GM21825 (cell line): ENCODE measurements around the gene XRCC5.
"Not testable (repeated sequence)": the region's sequence is repeated elsewhere in the genome, so short reads cannot be mapped to it uniquely, and the experiment has no call there.

ENCODE experiments used
- ATAC-seq: cut with Tn5 transposase; IDR thresholded peaks from one replicate; pipeline ENCODE4 v1.9.1; 2021; ENCODE audit warnings: mild to moderate bottlenecking, moderate library complexity; ENCODE audit not compliant: unreplicated experiment

Gene XRCC5

DNA sequence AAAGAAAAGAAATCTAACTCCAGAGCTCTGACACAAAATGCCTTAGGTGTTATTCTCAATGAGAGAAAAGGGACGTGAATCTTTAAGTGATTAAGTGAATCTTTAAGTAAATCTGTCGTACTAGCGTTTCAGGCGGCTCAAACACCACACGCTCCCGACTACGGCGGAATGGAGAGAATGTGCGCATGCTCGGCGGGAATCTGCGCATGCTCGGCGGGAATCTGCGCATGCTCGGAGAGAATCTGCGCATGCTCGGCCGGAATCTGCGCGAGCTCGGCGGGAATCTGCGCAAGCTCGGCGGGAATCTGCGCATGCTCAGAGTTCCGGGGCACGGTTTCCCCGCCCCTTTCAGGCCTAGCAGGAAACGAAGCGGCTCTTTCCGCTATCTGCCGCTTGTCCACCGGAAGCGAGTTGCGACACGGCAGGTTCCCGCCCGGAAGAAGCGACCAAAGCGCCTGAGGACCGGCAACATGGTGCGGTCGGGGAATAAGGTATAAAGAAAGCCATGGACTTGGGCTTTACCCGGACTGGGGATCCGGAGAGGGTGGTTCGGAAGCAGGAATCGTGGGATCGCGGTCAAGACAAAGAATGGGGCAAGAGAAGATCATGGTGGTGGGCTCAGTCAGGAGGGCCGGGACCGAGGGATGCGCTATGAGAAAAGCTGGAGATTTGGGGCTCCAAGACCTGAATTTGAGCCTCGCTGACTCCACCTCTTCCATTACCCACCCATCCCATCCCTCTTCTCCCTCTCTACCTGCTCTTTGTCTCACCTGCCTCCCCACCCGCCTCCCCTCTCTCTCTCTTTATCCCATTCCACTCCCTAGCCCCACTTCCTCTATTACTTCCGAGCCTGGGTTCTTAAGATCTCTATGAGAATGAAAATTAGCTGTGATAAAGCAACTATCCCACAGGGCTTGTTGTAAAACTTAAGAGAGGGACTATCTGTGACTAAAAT, at the start of gene XRCC5:
Gene XRCC5 (plus strand): TSS at position 382 of the 955 bp plus-strand sequence. CDS start 89 bp downstream, at position 471.
- peak; percentile 55 for ATAC-seq

DNA sequence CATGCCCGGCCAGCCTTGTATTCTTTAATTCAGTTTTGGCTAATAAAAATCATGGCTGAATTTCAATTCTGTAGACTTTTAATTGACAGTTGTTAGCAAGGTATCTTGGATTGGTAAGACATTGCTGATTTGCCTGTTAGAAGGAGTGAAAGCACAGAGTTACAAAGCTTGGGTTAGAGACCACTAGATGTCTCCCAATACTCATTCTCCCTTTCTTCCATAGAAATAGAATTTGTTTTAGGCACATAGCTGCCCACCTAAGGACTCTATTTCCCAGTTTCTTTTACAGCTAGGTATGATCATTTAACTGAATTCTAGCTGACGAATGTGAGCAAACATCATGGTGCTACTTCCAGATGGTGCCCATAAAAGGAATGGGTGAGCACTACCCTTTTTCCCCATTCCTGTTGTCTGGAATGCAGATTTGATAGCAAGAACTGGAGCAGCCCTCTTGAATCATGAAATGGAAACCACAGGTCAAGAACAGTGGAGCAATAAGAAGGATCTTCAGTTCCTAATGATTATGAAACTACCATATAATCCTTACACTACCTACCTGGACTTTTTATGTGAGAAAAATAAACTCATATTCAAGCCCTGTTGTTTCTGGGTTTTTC, 45.0 kb upstream of the XRCC5 start:
- no peak for ATAC-seq

DNA sequence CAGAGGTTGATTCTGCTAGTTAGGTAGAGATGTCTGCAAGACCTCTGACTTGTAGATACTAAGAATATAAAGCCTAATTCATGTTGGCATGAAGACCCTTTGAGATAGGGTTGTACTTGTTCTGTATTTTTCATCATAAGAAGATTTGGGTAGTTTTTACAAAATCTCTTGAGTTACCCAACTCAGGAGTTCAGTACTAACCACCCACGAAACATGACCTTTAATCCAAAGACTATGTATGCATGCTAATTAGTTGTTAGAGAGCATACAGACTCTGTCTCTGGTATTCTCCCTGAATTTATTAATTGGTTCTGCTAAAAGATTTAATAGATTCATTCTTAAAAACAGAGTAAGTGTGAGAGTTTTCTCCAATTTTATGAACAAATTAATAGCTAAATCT, 44.5 kb upstream of the XRCC5 start:
- no peak for ATAC-seq

DNA sequence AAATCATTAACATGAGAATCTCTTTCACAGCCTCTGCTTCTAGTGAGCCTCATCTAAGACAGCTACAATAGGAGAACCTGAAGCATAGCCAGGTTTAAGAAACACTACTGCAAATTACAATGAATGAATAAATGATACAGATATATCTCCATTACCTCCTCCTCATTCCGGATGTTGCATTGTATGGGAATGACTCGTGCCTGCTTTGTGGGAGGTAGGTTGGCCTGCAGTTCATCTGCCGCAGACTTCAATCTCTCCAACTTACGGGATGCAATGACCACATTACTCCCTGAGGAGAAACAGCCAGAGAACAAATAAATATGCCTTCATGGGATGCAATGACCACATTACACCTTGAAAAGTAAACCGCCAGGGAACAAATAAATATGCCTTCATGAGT, 42.9 kb upstream of the XRCC5 start:
- ATAC-seq, result no peak

DNA sequence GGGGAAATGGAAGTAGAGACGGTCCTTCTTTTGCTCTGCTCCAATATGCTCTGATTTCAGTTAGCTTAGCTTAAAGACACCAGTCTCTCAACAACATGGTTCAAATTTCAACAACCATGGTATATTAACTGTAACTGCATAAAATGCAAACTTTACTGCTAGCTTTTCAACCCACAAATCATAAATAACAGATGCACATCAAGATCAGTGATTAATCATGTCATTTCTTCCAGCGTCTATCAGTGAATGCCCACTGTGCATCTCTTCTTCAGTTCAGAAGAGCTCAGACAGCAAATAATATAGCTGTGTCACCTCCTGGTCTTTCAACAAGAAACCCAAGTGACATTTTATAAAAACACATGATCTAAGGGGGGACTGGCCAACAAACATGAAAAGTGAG, 40.1 kb upstream of the XRCC5 start:
- no peak for ATAC-seq

- no peak for ATAC-seq
Measured at GRCh38 chr2:216070195-216070594, 39.0 kb upstream of the XRCC5 start.

- ATAC-seq, result no peak
Measured at GRCh38 chr2:216071111-216071851, 37.9 kb upstream of the XRCC5 start.

- ATAC-seq, result no peak
Measured at GRCh38 chr2:216072473-216072872, 36.7 kb upstream of the XRCC5 start.

DNA sequence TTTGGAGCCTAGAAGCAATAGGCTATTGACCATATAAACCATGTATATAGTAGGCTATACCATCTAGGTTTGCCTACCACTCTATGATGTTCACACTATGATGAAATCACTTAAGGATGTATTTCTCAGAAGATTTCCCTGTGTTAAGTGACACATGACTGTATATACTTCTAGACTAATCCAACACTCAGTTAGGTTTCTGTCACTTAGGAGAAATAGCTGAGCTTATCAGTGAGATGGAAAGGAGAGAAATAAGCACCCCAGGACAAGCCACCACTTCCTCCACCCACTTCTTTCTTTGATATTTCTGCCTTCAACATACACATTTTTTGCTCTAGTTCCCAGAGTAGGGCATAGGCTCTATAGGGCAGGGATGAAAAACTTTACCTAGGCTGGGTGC, 35.4 kb upstream of the XRCC5 start:
- ATAC-seq, result no peak

GRCh38 chr2:216074380-216074779, 34.8 kb upstream of the XRCC5 start:
- ATAC-seq, result no peak

DNA sequence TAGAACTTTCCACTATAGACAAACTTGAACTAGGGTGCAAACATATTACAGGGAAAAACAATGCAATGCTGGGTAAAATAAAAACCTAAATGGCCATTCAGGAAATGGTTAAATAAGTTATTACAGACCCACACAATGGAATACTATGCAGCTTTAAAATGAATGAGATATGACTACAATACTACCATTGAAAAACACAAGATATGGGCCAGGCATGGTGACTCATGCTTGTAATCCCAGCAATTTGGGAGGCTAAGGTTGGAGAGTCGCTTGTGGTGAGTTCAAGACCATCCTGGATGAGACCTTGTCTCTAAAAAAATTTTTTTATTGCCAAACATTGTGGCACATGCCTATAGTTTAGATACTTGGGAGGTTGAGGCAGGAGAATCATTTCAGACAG, 34.4 kb upstream of the XRCC5 start:
- no peak for ATAC-seq

DNA sequence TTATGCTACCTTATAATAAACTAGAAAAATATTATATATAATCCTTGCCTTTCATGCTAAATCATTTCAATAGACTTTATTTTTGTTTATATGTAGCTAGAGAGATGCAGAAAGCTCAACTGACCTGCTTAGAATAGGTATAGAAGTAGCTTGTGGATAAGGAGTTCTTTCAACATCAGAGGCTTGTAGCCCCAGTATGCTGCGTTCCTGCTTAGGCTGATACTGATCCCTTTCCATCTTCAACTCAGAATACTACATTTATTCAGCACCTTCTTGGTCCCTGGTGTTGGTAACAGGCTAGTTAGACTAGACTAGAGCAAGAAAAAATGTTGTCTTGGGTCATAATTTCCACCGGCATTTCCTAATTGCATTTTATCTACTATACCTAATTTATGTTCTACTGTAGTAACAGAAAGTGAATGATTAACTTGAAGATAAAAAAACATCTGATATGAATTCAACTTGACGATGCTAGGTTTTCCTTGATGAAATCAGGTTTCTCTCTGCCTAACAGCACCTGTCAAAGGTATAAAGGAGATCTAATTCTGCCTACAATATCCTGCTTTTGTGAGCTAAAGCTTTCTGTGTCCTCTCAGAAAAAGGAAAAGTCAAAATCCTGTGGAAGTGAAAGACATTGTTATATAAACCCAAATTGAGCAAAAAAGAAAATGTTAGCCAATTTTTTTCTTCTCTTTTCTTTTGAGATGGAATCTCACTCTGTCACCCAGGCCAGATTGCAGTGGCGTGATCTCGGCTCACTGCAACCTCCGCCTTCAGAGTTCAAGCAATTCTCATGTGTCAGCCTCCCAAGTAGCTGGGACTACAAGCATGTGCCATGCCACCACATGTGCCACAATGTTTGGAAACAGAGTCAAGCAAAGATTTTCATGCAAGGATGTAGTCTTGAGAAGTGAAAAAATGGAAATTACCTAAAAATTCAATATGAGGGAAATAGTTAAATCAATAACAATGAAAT, 33.4 kb upstream of the XRCC5 start:
- no peak for ATAC-seq

DNA sequence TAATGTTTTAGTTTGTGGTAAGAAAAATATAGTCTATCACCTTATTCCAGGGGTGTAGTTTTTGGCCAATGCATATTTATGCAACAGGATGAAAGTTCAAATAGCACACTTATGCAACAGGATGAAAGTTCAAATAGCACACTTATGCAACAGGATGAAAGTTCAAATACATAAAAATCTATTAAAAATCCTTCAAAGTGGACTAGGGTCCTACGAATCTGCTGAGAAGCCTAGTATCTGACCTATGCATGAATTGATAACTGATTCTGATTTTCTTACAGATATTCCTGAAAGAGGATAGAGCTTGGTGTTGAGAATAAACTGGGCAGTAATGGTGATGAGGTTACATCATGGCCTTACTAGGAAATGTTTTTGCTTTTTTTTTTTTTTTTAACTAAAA, 30.4 kb upstream of the XRCC5 start:
- ATAC-seq, result no peak

- not testable (repeated sequence) for ATAC-seq
Measured at GRCh38 chr2:216080048-216080447, 29.1 kb upstream of the XRCC5 start.

- no peak for ATAC-seq
Measured at GRCh38 chr2:216081012-216081411, 28.1 kb upstream of the XRCC5 start.

DNA sequence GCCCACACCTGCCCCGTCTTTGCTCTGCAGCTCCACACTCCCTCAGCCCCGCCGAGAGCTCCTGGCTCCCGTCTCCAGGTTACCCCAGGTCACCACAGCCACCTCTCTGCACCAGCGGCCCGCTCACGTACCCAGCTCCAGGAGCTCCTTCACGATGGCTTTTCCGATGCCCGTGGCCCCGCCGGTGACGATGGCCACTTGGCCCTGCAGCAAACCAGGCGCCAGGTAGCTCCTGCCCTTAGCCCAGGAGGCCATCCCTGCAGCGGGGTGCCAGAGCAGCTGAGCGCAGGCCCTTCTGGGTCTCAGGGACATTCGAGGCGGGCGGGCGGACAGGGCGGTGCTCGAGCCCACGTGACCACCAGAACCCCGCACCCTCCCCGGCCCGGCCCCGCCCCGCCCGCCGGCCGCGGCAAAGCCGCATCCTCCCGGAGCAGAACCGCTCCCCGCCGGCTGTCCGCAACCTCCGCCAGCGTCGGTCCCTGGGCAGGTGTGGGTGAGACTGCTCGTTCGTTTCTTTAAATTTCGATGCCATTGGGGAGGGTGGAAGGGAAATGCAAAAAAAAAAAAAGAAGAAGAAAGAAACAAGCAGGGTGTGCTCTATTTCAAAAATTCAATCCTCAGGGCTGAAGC, 27.5 kb upstream of the XRCC5 start, which contains the start of the genes PECR and TMEM169:
Gene PECR (minus strand): TSS at position 323 of the 630 bp plus-strand sequence. CDS start 68 bp downstream, at position 255.
Gene TMEM169 (plus strand): TSS at position 433 of the 630 bp plus-strand sequence. CDS start 14,045 bp downstream, outside the sequence.
- ATAC-seq, result peak; percentile 92

- peak; percentile 14 for ATAC-seq
Measured at GRCh38 chr2:216082117-216082711, 26.9 kb upstream of the XRCC5 start.

GRCh38 chr2:216082805-216083204, 26.3 kb upstream of the XRCC5 start:
- ATAC-seq, result no peak
